HK-2 (cell line): ENCODE measurements around the gene SMARCC2.
A peak's percentile ranks its signal among the peaks of the same experiment; 100 is the strongest.

Experiments
- DNase-seq: peaks from one replicate; pipeline ENCODE4 v3.0.0-alpha.2; 2018; ENCODE audit not compliant: unreplicated experiment

SMARCC2 gene

DNA sequence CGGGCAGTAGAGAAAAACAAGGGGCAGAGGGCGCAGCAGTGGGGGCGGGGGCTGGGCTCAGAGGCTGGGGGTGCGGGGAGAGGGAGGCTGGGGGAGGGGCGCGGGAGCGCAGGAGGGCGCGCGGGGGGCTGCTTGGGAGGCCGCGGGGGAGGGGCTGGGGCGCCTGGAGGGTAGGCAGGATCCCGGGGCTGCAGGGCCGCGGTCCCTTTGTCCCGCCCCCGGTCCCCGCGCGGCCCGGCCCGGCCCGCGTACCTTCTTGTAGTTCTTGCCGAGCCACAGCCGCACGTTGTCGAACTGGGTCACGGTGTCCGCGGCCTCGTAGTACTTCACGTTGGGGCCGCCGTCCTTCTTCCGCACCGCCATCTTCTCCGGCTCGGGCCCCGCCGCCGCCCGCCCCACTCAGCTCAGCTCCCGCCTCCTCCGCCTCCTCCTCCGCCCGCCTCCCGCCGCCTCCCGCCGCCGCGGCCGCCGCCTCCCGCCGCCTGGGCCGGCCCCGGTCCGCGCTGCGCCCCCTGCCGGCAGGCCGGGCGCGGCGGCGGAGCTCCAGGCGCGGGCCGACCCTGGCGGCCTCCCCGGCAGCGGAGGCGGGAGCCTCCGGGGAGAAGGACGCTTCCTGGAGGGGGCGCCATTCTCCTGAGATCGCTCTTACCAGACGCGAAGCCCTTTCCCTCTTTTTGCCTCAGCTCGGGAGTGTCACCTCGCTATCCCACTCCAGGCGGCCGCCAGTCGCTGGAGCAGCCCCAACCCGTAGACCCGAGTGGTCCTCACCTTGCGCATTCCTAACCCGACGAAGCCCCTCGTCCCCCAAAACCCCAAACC is at the start of gene SMARCC2:
SMARCC2 (minus strand) TSS at position 385 of the 819 bp plus-strand sequence; CDS start at position 363, 22 bp downstream.
- peak; percentile 90 for DNase-seq

DNA sequence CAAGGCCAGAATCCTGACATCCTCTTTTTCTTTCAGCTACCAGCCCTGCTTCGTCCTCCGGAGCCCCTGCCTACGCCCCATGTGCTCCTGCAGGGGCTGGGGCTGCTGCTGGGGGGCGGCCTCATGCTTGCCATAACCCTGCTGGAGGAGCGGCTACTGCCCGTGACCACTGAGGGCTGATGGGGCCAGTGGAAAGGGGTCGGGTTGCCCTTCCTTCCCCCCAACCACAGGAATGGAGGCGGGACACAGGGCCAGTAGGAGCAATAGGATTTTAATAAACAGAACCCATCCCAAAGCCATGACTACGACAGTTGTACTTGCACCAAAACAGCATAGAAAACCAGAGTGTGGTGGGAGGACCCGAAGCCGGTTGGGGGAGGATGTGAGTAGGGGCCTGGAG is 48.3 kb upstream of the SMARCC2 start:
- no peak for DNase-seq

DNA sequence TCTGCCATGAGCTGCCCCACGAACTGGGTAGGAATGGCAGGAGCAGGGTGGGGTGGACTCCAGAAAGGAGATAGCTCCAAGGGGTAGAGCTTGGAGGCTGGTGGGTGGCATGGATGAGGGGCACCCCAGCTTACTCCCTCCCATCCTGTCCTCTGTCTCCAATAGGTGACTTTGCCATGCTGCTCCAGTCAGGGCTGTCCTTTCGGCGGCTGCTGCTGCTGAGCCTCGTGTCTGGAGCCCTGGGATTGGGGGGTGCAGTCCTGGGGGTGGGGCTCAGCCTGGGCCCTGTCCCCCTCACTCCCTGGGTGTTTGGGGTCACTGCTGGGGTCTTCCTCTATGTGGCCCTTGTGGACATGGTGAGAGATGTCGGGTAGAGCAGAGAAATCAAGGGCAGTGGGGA is 47.7 kb upstream of the SMARCC2 start:
- no peak for DNase-seq

DNA sequence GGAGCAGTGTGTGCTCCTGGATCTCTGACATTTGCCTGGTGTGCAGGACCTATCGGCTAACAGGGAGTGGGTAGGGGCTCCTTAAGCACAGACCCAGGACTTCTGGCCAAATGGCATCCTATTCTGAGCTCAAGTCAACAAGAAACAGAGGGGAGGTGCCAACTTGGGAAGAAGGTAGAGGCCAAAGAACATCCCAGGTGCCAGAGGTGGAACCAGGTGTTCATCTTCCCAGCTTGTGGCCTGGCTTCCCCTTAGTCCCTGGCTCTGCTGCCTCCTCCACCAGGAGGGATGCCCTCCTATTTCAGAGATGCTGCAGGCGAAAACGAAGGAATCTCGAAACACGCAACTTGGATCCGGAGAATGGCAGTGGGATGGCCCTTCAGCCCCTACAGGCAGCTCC is 46.8 kb upstream of the SMARCC2 start:
- DNase-seq = no peak

DNA sequence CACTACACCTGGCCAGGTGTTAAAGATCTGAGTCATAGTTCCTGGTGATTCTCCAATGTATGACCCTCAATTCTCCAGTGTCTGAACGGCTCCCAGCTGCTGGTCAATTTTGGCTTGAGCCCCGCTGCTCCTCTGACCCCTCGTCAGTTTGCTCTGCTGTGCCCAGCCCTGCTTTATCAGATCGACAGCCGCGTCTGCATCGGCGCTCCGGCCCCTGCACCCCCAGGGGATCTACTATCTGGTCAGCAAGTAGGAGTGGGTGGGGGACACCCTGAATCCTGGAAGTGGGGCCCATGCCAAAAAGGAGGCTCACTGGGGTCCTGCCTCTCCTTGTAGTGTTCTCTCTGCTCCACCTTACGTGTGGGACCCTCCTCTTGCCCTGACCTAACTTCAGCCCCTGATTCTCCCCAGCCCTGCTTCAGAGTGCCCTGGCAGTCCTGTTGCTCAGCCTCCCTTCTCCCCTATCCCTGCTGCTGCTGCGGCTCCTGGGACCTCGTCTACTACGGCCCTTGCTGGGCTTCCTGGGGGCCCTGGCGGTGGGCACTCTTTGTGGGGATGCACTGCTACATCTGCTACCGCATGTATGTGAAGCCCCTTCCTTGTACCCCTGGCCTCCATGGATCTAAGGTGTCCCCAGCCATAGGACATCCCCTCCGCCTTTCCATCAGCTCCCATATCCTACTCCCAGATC is 45.6 kb upstream of the SMARCC2 start:
- DNase-seq = no peak

DNA sequence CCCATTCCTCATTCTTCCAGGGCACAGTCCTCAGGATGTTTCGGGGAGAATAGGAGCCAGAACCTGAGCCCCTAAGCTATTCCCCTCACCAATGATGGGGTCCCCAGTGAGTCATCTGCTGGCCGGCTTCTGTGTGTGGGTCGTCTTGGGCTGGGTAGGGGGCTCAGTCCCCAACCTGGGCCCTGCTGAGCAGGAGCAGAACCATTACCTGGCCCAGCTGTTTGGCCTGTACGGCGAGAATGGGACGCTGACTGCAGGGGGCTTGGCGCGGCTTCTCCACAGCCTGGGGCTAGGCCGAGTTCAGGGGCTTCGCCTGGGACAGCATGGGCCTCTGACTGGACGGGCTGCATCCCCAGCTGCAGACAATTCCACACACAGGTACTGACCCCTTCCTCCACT is 41.9 kb upstream of the SMARCC2 start:
- no peak for DNase-seq

DNA sequence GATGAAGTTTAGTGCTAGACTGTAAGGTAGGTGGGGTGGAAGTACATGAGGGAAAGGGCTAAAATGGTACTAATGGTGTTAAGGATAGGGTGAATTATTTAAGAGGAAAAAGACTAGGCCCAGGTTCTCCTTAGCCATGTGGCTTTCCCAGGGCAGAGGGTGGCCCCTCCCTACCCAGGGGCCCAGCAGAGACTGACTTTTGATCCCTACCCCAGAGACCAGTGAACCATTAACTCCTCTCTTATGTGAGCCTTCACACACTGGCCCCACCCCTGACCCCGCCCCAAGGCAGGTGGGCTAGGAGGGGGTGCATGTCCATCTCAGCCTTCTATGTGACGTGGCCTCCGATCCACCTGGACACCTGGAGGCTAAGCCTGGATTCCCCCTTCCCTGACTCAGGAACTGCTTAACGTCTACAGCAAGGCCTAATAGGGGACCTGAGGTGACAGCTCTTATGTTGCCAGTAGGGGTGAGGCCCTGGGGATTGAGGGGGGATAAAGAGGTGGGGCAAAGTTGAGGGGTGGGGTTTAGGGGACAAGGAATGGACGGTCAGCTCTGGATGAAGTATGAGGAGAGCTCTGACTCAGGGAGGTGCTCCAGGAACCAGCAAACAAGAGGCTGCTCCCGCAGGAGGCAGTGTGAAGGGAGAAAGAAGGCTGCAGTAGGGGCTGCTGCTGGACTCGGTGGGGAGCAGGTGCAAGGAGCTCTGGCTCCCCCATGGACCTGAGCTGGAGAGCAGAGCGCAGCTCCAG is 41.3 kb upstream of the SMARCC2 start:
- DNase-seq = no peak

DNA sequence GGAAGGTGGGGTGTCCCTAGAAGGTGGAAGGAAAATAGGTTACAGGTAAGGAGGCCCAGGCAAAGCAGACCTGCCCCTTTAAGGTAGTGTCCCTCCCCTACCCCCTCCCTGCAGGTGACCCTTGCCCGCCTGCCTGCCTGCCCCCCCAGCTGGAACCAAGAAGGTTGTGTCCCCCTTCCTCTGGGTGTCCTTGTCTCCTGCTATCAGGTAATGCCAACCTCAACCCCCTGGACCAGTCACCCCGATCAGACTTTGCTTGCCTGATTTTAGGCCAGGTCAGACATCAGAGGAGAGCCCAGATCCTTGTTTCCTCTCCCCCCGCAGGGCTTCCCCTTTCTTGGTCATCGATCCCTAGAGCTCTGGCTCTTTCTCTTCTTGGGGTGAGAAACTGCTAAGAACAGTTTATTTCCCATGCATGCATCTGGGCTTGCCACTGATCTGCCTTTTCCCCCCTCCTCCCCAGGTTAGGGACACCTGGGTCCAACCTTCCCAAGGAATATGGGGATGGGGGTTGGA is 40.7 kb upstream of the SMARCC2 start, which contains the start of gene SLC39A5:
SLC39A5 (plus strand) TSS at position 136 of the 516 bp plus-strand sequence. CDS start 1,224 bp downstream, outside the sequence.
- no peak for DNase-seq

DNA sequence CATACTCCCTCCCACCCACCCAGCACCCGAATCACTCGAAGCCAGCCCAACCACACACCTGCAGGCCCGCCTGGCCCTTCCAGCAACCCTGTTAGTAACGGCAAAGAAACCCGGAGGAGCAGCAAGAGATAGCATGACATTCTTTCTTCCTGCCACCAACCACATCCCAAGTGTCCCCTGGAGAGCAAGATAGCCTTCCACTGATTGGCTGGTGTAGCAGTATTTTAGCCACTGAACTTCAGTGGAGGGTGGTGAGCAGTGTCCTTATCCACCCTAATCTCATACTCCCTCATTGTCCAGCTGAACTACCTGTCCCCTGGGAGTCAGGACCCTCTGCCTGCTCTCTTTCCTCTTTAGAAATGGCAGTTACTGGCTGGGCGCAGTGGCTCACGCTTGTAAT is 39.8 kb upstream of the SMARCC2 start:
- no peak for DNase-seq

DNA sequence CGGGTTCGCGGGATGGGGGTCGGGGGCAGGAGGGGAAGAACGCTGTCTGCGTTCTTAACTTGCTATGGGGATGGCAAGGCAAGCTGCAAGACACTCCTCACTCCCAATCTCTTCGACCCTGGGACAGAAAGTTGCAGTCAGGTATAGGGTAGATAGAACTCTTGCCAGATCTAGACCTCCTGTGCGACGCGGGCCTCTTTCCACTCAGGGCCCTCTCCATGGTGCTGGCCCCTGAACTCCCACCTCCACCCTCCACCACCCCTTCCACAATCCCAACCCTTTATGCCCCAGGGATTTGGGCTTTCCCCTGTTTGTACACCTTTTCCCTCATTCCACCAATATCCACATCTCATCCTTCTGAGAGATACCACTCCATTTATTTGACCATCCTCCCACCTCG is 35.7 kb upstream of the SMARCC2 start:
- no peak for DNase-seq

DNA sequence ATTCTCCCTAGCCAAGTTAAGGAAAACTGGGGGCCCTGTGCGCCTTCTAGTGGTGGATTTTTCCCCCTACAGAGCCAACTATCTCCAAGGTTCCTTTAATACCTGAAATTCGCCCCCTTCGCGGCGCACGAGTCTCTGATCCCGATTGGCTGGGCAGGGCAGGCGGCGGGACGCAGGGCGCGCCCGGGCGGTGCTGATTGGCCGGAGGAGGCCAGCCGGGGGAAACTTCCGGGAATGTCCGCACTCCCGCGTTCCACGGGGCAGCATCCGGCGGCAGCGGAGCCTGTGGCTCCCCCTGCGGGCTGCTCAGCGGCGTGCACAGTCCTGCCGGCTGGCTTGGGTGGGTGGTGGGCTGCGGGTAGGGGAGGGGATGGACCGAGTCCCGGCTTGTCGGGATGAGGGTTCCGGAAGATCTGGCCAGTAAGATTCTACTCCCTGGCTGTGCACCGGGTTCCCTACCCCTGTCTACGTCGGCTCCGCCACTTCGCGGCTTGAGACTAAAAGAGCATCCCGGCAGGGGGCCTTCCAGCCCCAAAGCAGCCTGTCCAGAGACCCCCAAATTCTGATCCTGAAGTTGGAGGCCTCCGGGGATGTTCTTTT is 34.9 kb upstream of the SMARCC2 start, which contains the start of gene NABP2:
NABP2 (plus strand) TSS at position 241 of the 600 bp plus-strand sequence. CDS start 515 bp downstream, outside the sequence.
- peak; percentile 99 for DNase-seq

DNA sequence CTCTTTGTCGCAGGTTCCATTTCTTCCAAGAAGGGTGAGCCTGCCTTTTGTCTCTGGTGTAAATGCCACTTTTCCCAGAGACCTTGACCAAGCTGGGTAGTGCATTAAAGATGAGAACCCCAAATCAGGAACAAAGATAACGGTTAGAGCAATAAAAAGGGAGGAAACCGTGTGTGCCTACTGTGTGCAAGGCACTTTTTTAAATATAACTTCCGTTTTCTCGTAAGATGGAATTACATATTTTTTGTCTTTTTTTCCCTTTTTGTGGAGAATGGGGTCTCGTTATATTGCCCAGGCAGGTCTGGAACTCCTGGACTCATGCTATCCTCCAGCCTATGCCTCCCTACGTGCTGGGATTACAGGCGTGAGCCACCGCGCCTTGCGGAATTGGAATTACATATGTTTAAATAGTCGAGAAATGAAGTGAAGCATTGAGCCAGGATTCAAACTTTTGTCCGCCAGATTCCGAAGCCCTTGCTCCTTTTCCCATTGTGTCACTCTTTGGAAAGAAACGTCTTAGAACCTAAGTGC is 34.4 kb upstream of the SMARCC2 start:
- DNase-seq = no peak

DNA sequence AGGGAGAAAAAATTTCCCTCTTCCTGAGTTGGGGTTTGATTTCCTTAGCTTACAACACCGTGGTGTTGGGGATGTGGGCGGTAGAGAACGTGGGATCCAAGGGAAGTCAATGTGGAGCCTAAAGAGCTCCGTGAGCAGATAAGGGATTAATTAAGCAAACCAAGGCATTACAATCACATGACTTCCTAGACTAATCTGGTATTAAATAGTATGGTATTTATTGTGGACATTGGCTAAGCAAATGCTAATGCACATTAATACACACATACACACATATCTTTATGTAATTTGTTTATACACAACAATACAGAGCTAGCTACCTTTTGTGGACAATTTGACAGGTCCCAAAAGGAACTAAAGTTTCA is 33.2 kb upstream of the SMARCC2 start:
- DNase-seq = no peak

DNA sequence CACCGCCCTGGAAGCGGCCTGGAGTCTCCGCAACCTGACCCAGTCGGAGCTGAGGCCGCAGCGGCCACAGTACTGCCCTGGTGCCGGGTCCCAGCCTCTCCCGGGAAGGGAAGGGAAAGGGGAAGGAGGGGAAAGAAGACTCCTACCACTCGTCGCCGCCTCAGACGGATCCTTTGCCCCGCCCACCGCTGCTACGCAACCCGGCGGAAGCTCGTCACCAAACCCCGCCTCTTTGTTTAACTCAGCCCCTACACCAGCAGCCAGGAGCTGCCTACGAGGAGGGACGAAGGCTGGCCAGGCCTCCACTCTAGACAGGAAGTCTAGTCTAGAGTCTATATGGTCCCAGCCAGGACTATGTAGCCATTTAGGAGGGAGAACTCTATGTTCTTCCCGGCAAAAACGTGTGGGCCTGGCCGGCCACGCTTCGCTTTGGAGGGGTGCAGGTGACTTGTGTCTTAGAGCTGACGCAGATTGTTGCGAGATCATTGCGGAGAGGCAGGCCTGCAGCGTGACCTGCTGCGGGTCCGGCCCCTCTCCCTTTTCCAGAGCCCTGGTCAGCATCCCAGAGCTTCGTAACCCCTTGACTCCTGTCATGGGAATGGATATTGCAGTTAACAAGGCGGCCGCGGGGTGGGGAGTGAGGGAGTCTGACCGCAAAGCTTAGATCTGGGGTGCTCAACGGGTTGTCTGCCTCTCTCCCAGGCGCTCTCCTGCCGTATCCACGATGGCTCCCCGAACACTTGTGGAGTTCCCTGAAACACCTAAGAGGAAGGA is 32.7 kb upstream of the SMARCC2 start, which contains the start of gene RNF41:
RNF41 (minus strand) TSS at position 166 of the 774 bp plus-strand sequence. CDS start 7,875 bp downstream, outside the sequence.
- DNase-seq = peak; percentile 97

DNA sequence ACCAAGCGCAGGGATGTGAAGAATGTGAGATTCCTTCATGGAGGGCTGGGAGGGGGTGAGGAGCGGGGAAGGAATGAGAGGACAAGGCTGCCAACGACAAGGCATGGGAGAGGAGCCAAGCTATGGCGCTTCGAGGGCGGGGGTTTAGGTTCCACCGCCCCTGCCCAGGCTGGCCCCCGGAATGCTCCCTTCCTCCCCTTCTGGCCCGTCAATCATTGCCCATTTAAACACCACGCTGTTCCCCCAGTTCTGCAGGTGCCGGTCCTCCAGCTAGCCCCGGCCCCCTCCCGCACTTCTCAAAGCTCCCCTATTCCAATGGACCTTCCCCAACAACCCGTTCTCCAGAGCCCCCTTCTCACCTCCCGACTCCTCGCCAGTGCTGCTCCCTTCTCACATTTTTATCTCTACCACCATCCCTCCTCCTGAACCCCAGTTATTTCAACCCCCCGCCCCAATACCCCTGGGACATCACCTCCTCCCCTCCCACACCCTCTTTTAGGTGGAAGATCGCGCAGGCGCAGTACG is 32.0 kb upstream of the SMARCC2 start:
- DNase-seq = peak; percentile 58

DNA sequence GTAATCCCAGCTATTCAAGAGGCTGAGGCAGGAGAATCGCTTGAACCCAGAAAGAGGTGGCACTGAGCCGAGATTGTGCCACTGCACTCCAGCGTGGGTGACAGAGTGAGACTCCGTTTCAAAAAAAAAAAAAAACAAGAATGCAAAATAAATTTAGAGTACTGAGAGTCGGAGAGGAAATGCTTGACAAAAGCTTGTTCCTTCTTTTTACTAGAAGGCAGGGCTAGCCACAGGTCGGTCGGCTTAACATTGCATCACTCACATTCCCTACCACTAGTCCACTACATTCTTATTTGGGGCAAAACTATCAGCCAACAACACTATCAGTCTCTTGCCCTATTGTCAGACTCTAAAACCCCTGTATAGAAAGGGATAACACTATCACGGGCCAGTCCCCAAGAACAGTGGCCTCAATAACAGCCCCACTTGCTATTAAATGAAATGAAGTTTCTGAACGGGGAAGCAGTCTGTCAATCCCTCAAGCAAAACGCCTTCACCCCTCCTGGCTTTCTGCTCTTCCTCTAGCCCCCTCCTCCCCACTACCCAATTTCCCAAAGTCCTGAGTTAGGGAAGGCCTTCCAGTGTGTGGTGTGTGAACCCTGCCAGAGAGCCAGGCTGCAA is 31.4 kb upstream of the SMARCC2 start:
- no peak for DNase-seq

DNA sequence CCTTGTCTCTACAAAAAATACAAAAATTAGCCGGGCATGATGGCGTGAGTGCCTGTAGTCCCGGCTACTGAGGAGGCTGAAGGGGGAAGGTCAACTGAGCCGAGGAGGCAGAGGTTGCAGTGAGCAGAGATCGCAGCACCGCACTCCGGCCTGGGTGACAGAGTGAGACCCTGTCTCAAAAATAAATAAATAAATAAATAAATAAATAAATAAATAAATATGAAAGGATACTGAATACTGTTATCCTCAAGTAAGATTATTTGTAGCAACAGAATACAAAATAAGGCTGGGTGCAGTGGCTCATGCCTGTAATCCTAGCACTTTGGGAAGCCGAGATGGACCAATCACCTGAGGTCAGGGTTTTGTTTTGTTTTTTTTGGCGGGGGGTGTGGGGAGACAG is 30.6 kb upstream of the SMARCC2 start:
- no peak for DNase-seq

DNA sequence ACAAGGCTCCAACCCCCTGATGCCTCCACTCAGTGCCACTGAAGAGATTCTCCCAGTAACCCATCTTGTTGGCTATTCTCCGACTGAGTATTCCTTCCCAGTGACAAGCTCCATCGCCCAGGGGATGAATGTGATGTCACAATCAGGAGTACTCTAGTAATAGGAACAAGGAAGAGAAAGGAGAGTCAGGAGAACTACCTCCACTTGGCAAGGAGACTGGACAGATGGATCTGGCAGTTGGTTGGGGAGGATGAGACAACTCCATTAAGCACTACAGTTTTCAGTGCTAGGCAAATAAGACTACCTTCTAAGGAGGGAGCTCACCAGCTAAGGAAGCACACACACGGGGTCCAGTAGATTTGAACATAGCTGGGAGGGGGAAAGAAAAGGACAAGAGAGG is 27.2 kb upstream of the SMARCC2 start:
- DNase-seq = no peak

DNA sequence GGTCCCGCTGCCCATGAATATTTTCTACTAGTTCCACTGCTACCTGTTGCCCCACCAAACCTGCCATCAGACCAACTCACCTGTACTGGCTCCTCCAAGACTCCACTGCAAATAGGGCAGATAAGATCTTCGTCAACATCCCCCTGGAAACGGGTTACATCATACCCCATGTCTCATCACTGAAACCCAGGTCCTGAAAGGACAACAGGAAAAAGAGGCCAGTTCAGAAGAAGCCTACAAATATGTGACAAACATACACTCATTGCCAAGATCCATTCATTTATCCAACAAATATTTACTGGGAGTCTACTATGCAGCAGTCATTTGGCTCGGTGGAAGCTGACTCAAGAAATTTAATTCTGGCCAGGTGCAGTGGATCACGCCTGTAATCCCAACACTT is 24.6 kb upstream of the SMARCC2 start:
- no peak for DNase-seq

DNA sequence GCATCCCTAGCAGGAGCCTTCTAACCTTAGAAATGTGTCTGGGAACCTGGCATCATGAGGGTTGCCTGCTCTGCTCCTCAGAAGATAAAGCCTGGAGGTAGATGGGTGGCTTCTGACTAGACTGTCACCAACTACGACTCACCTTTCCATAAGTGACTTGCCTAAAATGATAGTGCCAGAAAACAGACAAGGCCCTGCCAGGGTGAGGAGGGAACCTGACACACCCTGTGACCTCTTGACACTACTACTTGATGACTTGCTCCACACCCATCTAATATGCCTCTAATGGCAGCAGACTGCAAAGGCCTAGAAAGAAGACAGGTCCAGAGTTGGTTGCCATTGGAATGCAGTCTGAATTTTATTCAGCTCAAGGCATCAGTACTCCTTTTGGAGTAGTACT is 23.1 kb upstream of the SMARCC2 start:
- no peak for DNase-seq
